ENCODE results near the gene LARGE2.

LARGE2 gene

DNA sequence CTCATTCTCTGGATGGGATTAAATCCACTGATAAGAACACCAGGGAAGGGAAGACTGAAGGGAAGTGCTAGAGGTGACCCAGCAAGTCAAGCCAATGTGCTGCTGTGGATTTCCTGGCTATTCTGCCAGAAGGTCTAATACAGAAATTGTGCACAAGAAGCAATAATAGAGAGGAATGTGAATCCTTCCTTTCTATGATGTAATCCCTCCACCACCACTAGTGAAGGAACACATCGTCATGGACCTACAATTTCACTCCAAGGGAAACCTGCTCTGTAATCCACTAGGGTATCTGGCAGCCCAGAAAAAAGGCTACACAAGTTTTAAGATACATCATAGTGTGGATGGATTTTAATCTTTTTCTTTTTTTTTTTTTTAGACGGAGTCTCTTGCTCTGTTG is 17.4 kb downstream of the LARGE2 start:
- H3K27ac ChIP-seq = no peak overlapping the region

DNA sequence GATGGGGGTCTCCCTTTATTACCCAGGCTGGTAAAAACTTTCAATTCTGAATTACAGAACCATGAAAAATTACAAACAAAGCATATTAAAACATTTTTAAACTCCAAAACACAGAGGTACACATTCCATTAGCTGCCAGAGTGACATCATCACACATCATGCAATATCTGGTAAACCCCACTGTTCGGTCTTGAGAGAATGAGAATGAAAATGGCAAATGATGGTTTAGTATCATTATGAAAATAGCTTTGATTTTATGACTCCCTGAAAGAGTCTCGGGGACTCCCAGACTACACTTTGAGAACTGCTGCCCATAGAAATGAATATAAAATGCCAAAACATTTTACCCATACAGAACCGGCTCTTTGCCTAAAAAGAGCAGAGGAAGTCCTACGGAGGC is 18.8 kb downstream of the LARGE2 start:
- no peak overlapping the region for H3K27ac ChIP-seq
- H3K4me3 ChIP-seq = no peak overlapping the region

More for the DNA sequence above, 17.4 kb downstream of the LARGE2 start:
- no peak overlapping the region for H3K4me3 ChIP-seq

DNA sequence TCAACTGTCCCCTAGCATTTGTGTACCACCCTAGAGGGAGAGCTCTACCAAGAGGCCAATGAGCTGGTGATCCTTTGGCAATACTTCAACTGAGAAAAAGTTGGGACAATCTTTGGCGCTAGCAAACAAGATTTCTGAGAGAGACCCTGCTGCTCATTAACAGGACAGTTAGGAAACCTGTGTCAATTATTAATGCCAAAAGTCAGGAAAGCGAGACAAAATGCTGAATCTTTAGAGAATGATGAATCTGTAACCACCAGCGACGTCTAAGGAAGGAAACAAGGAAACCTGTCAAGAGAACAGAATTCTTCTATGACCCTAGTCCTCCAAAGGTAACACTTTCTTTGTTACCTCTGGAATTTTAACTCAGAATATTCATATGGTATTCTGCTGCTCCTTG is 19.9 kb downstream of the LARGE2 start:
- Histone ChIP-seq H3K27ac (no peak overlapping the region), H3K4me3 (no peak overlapping the region)

DNA sequence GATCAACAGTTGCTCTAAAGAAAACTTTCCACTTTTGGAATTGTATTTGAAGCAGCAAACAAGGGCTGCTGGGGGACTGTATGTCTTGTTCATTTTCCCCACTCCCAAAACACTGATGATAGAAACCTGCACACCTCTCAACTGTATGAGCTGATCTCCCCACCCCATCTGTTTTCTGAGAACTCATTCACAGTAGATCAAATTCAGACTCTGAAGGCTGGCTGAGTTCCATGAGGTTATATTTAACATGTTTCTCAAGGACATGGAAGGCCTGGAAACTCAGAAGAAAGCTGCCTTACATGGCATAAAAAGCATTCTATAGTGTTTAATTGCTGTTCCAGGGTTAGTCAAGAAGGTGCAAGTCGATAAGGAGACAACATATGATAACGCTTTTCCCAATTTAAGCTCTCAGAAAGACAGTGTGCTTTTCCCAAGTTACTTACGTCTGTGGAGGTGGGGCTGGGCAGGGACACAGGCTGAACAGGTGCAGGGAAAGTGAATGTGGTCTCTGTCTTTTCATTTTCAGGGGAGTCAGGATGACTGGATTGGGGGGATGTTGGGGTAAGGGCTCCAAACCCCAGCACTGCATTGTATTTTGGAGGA is 23.0 kb downstream of the LARGE2 start:
- no peak overlapping the region for H3K4me3 ChIP-seq
- no peak overlapping the region for H3K27ac ChIP-seq

- H3K4me3 ChIP-seq = no peak overlapping the region
- no peak overlapping the region for H3K27ac ChIP-seq
Measured at GRCh38 chr11:45947885-45948284, 25.4 kb downstream of the LARGE2 start.

- H3K4me3 ChIP-seq = no peak overlapping the region
- no peak overlapping the region for H3K27ac ChIP-seq
Measured at GRCh38 chr11:45948356-45948755, 25.9 kb downstream of the LARGE2 start.

DNA sequence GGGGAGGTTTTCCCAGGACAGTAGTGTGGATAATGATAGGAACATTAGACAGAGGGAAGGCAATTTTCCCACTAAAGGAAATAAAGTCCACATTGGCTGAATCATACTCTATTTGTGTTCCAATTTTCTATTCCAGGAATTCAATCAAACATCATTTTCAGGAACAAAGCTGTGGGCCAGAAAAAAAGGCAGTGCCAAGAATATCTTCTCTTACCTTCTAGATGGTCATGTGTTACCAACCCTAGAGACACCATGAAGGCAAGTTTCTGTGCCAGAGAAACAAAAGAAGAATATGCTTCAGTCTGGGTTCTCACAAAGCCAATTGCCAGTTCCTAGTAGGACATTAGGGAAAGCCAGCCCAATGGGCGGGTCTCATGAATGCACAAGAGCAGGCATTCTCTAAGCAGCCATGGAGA is 27.5 kb downstream of the LARGE2 start:
- H3K4me3 ChIP-seq = no peak overlapping the region
- H3K27ac ChIP-seq = peak overlapping the region in 1 of 21 experiments; percentile 3

DNA sequence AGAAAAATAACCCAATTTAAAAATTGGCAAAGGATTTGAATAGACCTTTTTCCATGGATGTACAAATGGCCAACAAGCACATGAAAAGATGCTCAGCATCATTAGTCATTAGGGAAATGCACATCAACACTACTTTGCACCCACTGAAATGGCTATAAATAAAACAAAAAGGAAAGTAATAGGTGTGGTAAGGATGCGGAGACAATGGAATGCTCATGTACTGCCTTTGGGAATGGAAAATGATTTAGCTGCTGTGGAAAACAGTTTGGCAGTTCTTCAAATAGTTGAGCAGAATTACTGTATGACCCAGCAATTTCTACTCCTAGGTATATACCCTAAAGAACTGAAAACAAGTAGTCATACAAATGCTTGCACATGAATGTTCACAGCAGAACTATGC is 37.4 kb downstream of the LARGE2 start:
- Histone ChIP-seq H3K4me3 (no peak overlapping the region), H3K27ac (peak overlapping the region in 1 of 21 experiments; percentile 10)

DNA sequence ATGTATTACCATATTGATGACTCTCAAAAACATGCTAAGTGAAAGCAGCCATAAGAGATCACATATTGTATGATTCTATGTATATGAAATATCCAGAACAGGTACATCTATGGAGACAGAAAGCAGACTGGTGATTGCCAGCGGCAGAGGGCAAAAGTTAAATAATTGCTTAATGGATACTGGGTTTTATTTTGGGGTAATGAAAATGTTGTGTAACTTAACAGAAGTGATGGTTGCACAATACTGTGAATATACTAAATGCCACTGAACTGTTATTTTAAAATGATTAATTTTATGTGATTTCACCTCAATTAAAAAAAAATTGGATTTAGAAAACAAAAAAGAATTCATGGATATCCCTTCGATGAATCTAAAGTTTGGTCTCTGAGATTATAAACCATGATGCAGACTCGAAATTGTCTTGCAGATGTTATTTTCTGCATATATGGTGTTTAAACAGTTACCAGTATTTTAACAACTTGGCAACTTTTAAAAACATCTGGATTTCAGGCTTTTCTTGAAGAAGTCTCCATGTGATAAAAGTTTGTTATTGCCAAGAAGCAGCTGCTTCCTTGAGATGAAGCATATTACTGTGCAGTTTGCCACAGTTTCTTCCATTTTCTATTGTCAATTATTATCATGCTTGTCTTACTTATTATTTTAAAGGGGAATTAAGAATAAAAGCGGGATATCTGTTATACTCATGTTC is 38.1 kb downstream of the LARGE2 start:
- Histone ChIP-seq H3K4me3 (no peak overlapping the region), H3K27ac (peak overlapping the region in 2 of 21 experiments; percentile 11 to 25)

DNA sequence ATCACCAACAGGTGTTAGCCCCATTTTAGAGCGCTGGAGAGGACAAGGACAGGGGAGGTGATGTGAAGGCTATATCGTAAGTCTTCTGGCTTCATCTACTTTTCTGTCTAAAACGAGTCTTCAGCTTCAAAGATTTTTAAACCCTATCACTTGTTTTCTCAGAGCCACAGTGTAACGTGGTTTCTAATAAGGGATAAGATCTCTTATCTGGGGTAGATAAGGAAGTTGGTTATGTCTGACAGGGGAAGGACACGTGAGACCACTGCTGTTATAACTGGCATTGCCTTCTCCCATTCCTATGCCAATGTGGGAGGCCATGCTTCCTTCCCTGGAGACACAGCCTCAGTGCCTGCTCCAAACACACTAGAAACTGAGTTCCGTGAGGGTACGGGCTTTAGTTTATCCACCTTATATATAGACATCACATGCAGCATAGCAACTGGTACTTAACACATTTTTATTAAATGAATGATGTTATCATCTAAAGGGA is 39.3 kb downstream of the LARGE2 start:
- Histone ChIP-seq H3K4me3 (no peak overlapping the region), H3K27ac (peak overlapping the region in 1 of 21 experiments; percentile 25)

DNA sequence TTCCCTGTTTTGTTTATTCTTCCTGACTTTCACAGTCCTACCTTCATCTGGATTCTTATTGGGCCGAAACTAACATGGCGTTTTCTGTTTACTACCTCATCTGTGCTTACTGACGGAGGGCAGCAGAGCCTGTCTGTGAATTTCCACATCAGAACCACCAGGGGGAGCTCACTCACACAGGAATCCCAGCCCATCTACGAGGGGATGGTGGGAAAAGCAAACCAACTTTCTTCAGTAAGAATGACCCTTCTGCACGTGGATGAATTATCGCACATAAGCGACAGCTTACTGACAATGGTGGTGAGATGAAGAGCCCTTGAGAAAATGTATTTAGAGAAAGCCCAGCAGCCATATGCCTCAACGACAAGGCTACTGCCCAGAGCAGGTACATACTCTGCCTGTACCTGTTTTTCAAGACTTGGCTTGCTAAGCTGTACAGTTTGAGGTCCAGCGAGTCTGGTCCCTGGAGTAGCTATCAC is 42.5 kb downstream of the LARGE2 start:
- peak overlapping the region in 4 of 21 experiments; percentile 23 to 64 (median 40) for H3K27ac ChIP-seq
- H3K4me3 ChIP-seq = no peak overlapping the region

DNA sequence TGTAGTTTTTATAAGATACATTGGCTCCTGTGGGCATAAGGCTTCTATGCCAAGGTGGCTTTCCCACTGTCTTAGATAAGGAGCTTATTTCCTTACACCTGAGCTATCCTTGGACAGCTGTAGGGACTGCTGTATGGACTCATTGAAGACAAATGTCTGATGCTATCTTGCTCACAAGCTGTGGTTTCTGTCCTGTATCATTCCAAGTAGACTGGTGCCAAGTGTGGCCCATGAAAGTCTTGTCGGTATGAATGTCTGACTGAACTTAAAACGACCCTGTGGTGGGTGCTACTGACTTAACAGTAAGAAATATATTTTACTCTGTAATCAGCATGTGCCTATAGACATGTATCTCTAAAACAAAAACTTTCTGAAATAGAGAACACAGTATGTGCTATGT is 45.0 kb downstream of the LARGE2 start:
- no peak overlapping the region for H3K4me3 ChIP-seq
- no peak overlapping the region for H3K27ac ChIP-seq

DNA sequence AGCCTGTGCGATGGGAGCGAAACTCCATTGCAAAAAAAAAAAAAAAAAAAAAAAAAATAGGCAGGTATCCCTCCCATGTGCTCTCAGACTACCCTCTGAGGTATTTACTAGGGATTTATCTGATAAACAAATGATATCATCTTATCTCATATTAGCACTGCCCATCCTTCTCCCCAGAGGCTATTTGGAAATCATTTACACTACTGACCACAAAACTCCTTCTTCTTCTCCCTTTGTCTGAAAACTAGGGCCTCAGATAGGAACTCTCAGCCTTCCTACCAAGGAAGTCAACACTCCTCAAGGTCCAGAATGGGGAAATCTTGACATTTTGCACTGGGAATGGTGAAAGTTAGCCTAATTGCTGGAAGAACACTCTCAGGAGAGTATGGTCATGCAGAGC is 46.4 kb downstream of the LARGE2 start:
- Histone ChIP-seq H3K27ac (peak overlapping the region in 1 of 21 experiments; percentile 38), H3K4me3 (no peak overlapping the region)

DNA sequence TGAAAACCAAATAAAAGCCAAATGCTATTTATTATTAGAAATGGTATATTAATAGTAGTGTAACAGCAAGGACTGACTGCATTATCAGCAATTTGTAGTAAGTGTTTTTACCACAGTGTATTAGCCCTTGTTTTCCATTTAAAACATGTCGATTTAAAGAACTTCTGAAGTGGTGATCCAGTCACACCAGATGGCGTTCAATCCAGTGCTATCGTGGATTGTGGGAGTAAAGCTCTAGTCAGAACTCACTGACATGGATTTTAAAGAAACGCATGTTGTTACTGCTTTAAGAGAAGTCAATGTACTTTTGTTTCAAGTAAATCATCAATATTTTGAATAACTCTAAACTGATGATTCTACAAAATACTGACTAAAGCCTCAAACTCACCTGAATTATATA is 51.1 kb downstream of the LARGE2 start:
- no peak overlapping the region for H3K4me3 ChIP-seq
- no peak overlapping the region for H3K27ac ChIP-seq

GRCh38 chr11:45974806-45975205 is 52.4 kb downstream of the LARGE2 start:
- H3K27ac ChIP-seq = no peak overlapping the region
- no peak overlapping the region for H3K4me3 ChIP-seq

Data from skin epidermis (tissue), 12 donors.